Endometrial microvascular endothelial cells (primary cell): Measurements from ENCODE around the gene PSD2. TPM values are rescaled to one million over a fixed set of nuclear protein-coding genes. Genes with fewer than 3 reads are reported as not detected.

Experiments used
- in situ Hi-C: cut with HindIII; loops from 2 replicates; pipeline ENCODE4 v1.10.0; 2017; ENCODE audit warnings: low sequenced_read_pairs, low pct_unique_long_range_greater_than_20kb; ENCODE audit errors: inconsistent ontology term
- total RNA-seq: library from RNA; depleted of rRNA; stranded (reverse); fragments of >200 nt; gene quantifications from one replicate; pipeline ENCODE4 v1.2.3, GENCODE V29; 2015; ENCODE audit errors: inconsistent ontology term

Gene PSD2
- total RNA-seq, result not detected

DNA sequence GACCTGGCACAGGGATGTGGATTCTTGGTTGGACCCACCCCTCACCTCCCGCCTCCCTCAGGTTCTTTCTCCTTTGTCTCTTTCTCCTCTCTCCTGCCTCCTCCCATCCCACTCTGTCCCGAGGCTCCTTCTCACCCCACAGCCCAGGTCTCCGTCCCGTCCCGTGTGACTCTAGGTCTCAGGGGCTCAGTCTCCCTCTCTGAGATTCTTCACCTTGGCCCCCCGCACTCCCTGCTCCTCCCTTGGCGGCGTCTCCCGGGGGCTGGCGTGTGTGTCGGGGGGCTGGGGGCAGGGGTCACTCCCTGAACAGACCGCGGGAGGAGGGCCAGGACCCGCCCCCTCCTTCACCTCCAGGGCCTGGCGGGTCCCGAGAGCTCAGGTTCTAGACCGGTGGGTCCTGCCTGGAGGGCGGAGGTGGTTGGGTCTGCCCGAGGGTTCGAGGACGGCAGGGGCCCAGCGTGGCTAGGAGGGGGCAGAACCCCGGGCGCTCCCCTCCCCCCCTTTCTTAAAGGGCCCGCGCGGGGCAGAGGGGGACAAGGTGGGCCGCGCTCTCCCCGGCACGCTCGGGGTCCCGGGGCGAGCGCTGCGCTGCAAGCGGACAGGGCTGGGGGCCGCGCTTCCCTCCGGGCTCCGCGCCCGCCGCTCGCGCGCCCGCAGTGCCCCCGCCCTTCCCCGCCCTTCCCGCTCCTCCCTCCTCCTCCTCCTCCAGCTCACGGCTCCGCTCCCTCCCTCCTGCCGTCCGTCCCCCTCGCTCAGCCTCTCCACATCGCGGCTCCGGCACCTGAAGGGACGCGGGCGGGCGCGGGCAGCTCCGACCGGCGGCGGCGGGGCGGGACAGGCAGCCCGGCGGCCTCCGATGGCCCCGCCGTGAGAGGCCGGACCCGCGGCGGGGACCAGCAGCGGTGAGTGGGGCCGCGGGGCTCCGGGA is at the start of gene PSD2:
TSS of gene PSD2 (plus strand) at position 735 of the 928 bp plus-strand sequence. CDS start 13,633 bp downstream, outside the sequence.
- in situ Hi-C loops, result no loop called here

DNA sequence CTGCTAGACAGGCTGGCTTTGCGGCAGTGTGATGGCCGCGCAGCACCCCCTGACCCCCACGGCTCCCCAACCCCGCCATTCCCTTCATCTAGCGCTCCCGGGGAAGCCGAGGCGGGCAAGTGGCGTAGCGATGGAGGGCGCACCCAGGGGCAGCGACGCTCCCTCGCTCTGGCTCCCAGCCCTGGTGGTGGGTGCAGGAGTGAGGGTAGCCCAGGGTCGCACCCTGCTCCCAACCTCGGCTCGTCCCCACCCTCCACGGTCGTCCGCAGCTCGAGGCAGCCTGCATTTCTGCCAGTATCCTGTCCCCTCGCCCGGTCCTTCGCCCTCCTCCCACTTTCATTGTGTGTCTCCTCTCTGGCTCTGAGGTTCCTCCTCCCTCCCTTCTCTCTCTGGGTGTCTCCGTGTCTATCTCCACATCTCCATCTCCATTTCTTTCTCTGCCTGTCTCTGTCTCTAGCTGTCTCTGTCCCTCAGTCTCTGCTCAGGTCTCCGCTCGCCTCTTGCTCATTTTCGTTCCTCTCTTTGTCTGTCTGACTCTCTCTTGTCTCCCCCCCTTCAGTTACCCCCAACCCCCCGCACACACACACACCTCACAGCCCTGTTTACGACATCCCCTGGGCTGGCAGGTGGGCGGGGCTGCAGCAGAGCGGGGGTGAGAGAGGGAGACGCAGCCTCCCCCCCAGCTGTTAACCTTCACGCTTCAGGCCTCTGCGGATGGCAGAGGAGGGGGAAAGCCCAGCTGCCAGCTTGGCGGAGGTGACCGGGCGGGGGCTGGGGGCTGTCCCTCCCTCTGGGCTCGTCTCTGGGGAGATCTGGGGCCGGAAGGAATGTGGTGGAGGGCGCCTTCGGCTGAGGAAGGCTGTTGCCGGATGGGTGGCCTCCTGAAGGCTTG is 48.7 kb upstream of the PSD2 start:
- in situ Hi-C loops, result no loop called here

DNA sequence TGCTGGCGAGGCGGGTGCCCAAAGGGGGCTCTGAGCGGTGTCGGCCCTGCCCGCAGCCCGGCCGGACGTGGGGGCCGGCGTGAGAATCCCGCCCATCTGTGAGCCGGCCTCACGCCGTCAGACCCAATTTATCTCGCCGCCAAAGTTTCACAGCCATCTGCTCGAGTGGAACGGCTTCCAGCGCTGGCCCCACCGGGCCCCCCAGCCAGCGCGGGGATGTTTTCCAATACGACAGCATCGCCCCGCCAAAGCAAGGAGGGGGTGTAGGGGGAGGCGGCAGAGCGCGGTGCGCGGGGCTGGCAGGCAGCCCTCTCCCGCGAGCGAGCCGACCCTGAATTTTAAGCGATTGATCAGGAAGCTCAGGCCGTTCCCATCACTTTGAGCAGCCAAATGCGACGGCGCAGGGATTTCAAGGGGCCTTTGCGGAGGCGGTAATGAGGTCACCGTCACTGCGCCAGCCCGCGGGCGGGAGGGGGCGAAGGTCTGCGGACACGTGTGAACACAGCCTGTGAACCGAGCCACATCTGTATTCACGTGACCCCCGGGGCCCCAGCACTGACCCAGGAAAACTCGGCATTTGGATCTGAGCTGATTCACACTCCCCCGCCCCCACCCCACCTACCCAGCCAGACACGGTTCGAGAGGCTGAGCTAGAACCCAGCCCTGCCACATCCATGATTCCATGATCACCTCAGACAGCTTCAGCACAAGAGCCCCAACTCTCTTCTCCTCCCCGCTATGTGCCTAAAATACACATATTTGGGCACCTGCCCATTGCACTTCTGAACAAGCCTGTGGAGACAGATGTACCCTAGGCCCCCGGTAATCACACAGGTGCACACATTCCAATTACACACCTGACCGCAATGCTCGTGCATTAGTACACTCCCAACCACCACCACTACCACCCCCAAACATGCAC is 47.8 kb upstream of the PSD2 start:
- in situ Hi-C loops, result no loop called here

DNA sequence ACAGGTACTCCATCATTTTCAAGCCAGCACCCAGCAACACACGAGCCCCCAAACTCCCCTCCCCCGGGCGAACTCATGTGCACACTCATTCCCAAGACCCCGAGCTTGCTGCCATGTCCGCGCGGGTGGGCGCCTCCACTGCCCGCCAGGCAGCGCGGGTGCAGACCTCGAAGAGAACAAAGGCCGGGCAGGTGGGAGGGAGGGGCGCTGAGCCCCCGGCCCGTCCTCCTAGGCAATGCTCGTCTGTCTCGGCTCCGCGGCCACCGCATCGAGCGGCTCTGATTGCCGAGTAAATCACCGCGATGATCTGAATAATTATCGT is 47.1 kb upstream of the PSD2 start:
- in situ Hi-C loops, result no loop called here

DNA sequence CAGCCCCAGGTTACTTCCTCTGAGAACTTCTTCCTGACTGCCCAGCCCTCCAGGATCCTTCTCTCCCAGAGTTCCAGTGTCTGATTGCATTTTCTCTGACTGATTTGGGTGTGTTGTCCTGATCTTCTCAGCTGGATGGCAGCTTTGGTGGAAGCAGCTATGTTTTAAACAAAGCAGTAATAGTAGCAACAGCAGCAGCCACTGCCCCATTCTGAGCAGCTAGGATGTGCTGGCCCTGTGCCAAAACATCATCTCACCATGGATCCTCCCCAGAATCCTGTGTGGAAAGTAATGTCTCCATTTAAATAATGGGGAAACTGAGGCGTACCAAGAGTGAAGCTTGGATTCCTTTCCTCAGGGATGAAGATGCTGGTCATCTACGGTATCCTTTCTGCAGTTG is 46.4 kb upstream of the PSD2 start:
- in situ Hi-C loops, result no loop called here

DNA sequence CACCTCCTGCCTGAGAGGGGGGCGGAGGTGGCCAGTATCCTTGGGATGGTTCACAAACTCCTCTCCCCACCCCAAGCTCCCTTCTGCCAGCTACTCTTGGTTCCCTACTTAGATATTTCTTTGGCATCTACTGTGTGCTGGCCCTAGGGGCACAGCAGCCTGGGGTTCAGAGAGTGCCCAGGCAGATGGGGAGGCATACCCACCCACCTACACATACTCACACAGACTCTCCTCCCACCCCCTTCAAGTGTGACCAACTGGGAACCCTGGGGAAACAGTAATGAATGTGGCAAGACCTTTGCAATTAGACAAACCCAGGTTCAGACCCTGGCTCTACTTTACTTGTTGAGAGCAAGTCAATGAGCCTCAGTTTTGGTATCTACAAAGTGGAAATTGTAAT is 44.4 kb upstream of the PSD2 start:
- in situ Hi-C loops, result loop anchor here (25.0 kb wide), 1 partner anchor 114 kb away; the partner anchor contains the start of gene CXXC5

DNA sequence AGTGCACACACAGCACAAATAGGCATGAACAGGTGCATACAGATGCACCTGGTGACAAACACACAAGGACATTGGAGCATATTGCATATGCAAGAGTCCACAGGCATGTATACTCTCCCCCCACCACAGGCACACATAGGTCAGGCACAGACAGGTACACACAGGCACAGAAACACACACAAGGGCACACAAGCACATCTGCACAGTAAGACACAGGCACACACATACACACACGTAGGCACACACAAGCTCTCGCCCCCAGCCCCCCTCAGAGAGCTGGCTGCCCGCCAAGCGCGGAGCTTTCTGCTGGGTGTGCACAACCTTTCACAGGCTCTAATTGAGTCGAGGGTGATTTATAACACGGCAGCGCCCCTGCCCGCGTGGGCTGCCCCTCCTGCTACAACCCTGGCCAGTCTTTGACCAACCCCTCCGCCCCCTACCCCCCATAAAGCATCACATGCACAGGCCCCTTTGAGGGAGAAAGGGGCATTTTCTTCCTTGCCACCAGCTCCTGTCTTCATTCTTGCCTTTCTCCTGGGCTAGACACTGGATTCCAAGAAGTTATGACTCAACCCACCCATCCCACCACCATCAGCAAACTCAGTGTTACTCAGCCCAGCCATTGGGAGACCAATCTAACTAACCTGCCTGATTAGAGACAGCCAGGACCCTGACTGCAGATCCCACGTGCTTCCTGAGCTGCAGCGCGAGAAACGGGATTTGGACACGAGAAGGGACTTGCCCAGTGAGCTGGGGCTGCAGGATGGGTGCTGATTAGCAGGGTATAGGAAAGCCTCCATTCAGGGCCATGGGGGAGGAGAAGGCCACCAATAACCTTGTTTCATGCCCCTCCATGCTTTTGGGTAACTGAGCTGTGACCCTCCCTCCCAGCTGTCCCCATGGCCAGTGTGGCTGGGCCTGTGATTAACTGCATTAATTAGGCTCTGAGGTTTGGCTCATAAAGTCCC is 42.8 kb upstream of the PSD2 start:
- in situ Hi-C loops, result loop anchor here (25.0 kb wide), 1 partner anchor 115 kb away; the partner anchor contains the start of gene CXXC5

DNA sequence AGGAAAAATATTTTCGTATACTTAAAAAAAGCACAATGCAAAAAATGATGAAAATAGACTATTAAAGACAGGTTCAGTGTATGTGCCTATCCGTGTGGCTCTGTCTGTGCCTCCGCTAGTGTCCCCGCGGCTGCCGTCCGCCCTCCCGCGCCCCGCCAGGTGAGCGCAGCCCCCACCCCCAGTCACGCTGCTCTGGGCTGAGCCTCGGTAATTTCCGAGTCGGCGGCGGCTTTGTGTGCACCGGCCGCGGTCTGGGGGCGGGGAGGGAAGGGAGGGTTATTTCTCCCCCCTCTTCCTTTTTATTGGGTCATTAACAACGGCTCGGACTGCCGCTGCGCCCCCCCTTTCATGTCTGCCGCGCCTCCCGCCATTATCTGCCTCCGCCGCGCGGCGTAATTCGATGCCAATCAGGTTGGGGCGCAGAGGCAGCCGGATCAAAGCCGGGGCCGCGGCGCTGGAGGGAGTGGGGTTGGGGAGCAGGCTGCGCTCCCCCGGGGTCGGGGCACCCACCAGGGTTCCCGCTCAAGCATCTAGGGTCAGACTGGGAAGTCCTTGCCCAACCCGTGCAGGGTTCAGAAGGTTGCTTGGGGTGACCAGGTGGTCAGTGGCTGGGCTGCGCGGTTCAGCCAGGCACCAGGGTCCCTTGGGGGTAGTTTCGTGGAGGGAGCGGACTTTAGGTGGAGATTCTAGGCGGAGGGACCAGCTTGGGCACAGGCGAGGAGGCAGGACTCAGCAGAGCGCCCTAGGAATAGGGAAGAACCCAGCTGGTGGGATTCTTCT is 39.5 kb upstream of the PSD2 start:
- in situ Hi-C loops, result loop anchor here (25.0 kb wide), 1 partner anchor 119 kb away; the partner anchor contains the start of gene CXXC5

DNA sequence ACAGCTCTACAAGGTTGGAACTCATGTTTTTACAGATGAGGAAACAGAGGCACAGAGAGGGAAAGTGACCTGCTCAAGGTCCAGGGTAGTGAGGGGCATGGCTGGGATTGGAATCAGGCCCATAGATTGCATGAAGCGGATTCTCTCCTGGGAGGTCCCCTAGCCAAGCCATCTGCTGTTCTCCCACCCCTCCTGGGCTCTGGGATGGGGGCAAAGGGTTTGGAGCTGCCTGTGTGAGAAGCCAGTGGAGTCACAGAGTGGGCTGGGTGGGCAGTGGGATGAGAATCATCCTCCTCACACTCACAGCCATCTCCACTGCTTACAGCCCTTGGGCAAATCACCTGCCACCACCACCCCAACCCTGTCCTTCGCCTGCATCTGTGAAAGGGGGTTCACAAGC is 38.6 kb upstream of the PSD2 start:
- in situ Hi-C loops, result loop anchor here (25.0 kb wide), 1 partner anchor 120 kb away; the partner anchor contains the start of gene CXXC5

DNA sequence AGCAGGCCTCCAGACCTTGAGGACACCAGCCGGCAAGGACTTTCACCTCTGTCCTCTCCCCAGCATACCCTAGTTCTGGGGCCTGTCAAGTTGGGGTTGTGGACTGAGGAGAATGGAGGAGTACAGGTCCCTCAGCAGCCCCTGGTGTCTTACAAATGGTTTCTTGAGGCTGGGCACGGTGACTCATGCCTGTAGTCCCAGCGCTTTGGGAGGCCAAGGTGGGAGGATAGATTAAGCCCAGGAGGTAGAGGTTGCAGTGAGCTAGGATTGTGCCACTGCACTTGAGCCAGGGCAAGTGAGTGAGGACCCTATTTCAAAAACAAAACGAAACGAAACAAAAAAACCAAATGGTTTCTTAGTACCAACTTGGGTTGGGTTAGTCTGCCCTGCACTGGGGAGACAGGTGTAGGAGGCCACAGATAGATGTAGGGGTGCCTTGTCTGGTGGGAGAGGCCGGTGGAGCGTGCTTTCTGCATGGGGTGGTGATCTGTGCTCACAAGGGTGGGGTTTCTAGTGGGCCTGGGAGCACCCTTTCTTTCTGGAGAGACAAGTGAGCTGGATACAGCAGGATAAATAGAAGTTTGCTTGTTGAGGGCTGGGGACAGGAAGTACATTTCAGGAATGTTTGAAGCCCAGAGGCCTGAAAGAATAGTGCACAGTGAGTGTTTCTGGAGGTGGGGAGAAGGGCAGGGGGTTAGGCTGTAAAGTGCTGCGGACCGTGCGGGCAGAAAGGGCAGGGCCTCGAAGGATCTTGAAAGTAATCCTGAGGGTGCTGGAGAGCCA is 37.7 kb upstream of the PSD2 start:
- in situ Hi-C loops, result loop anchor here (25.0 kb wide), 1 partner anchor 121 kb away; the partner anchor contains the start of gene CXXC5

DNA sequence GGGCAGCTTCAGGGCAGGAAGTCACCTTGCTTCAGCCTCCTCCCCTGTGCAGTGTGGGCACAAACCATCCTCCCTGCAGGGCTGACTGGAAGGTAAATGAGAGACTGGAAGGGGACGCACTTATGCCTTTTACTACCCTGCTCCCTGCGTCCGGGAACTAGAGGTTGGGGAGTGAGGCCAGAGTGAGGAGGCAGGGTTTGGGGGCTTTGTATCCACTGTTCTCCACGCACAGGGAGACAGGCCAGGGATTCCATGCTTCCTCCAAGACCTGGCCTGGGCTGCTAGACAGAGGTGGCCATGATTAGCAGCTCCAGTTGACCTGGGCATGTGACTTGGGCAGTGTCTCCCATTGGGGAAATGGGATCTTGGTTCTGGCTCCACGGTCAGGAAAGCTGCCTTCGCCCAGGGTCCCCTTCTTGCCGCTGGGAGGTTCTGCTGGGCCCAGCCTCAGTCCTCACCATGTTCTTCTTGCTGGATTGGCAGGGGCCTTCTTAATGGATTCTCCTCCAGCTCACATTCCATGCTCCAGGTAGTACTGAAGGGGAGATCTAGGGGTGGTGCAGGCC is 37.0 kb upstream of the PSD2 start:
- in situ Hi-C loops, result loop anchor here (25.0 kb wide), 1 partner anchor 121 kb away; the partner anchor contains the start of gene CXXC5

DNA sequence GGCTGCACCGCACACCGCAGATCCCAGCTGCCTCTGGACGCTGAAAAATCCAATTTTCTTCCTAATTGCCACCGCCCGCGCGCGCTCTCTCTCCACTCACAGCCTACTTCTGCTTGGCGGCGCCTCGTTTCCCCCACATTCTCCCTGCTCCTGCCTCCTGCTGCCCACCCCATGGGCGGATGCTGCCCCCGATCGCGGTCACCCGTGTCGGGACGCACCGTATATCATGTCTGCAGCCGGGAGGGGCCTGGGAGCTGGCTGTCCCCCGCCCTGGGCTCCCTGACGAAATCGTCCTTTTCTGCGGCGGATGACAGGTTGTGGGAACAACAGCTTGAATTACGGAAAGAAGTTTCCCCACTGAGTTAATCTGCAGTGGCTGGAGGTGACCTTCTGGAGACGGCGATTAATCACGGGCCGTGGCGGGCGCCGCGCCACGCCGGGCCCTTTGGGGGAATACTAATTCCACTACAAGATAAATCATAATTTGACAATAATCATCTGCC is 36.3 kb upstream of the PSD2 start:
- in situ Hi-C loops, result loop anchor here (25.0 kb wide), 1 partner anchor 122 kb away; the partner anchor contains the start of gene CXXC5

DNA sequence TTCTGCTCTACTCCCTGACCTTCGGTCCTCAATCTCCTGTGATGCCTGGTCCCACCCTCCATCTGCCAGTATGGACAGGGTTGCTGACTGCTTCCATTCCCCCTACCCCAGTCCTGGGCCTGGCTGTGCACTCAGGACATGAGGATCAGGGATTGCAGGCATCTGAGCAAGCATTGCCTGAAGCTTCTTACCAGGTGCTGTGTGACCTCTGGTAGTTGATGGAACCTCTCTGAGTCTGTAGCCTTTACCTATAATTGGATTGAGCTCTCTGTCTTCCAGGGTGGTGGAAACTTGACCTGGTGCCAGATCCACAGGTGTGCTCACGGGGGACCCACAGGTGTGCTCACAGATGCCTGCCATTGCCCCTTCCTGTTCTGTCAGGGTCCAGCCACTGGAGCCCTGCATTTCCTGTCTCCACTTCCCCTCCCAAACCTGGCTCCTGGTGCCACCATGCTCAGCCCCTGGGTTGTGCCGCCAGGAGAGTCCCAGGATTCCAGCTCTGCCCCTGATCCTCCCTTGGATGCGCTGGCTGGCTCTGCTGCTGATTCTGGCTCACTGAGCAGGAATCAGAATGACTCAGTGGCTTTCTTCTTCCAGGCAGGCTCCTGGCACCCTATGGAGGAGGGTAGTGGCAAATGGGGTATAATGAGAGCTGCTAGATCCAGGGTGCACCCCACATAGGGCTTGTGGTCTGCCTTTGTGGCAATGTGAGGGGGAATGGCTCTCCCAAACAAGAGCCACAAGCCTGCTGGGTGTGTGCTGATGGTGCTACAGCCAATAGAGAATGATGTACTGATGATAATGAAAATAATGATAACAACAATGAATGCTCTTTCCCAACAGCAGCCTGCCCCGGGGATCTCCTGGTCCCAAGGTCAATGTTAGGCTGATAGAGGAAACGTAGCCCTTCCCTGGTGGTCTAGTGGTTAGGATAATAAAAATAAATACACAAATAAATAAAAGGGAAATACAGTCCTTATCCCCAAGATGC is 35.2 kb upstream of the PSD2 start:
- in situ Hi-C loops, result loop anchor here (25.0 kb wide), 1 partner anchor 123 kb away; the partner anchor contains the start of gene CXXC5

DNA sequence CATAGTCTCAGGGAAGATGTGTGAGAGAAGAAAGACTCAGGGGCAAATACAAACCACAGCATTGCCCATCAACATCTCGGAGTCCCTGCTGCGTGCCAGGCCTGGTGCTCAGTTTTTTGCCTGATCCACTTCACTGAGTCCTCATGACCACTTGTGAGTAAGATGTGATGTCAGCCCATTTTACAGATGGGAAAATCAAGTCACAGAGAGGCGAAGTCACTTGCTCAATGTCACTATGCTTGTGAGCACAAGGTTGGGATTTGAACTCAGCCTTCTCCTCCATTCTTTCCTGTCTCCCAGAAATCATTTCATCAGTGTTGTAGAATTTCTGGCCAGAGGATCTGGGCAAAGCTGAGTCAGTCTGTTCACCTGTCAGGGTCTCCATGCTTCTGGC is 34.6 kb upstream of the PSD2 start:
- in situ Hi-C loops, result loop anchor here (25.0 kb wide), 1 partner anchor 124 kb away; the partner anchor contains the start of gene CXXC5
